Upper lobe of left lung (tissue), 4 donors: ENCODE results near the gene STARD3NL.

Experiments used
- CTCF ChIP-seq, 6 experiments: fragments of 450-650 bp in 4 of 6; fragments of 200-600 bp in 2 of 6; sonication (generic) in 2 of 6; IDR thresholded peaks; one replicate each; pipeline ENCODE4 v1.5.1; 2016 to 2019; ENCODE audit warnings: antibody characterized with exemption in 6 of 6
- EP300 ChIP-seq, 4 donors: sonication (generic); formaldehyde crosslinking; IDR thresholded peaks; one replicate each; pipeline ENCODE4 v1.5.1; 2017; ENCODE audit warnings: antibody characterized with exemption in 4 of 4, control low read depth in 2 of 4
- POLR2A ChIP-seq, 4 donors: fragments of 450-650 bp; IDR thresholded peaks; one replicate each; pipeline ENCODE4 v1.5.1; 2016 to 2017; ENCODE audit warnings: antibody characterized with exemption in 4 of 4, mild to moderate bottlenecking in 2 of 4
- POLR2AphosphoS5 ChIP-seq, 2 donors: sonication (generic); formaldehyde crosslinking; IDR thresholded peaks; one replicate each; pipeline ENCODE4 v1.5.1; 2017; ENCODE audit warnings: antibody characterized with exemption in 2 of 2

GRCh38 chr7:38248069-38248567, 70.1 kb downstream of the STARD3NL start:
- no peak for TF ChIP-seq EP300 (IDR thresholded peaks at IDR 0.05)
- TF ChIP-seq CTCF (IDR thresholded peaks at IDR 0.05), result no peak
- no peak for TF ChIP-seq POLR2A (IDR thresholded peaks at IDR 0.05)
- no peak for TF ChIP-seq POLR2AphosphoS5 (IDR thresholded peaks at IDR 0.05)
